B cell (primary cell): ENCODE data around the gene KCNT1.

Experiments used
- CTCF ChIP-seq: fragments of 200-600 bp; IDR thresholded peaks from one replicate; pipeline ENCODE4 v1.8.0; 2022; ENCODE audit warnings: antibody characterized with exemption, mild to moderate bottlenecking
- EZH2 ChIP-seq: IDR thresholded peaks from 2 replicates; pipeline ENCODE4 v1.6.1; 2012; ENCODE audit warnings: borderline replicate concordance, low read depth, mild to moderate bottlenecking, moderate library complexity, low read length; ENCODE audit not compliant: insufficient read depth, poor library complexity, severe bottlenecking

DNA sequence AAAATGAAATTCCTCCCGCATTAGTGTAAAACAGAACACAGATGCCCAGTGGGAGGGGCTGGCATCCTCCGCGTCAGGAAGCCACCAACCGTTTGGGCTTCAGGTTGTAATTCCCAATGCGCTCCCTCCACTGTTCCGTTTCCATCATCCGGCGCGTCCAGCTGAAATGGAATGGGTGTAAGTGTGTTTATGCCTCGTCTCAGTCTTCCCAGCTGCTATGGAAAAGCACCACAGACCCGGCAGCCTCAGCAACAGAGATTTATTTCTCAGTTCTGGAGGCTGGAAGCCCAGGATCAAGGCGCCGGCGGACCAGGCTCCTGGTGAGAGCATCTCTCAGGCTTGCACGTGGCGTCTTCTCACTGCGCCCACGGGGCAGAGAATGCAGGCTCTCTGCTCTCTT, 20.4 kb downstream of the KCNT1 start:
- no peak for TF ChIP-seq CTCF
- TF ChIP-seq EZH2: no peak
